GM11168 (cell line): ENCODE measurements around the gene ELAC1.

ENCODE experiments used
- in situ Hi-C: fragments of 300-500 bp; cut with MboI; formaldehyde crosslinking; loops from one replicate; pipeline ENCODE4 v1.12.0; 2022; ENCODE audit warnings: low sequenced_read_pairs; ENCODE audit not compliant: unreplicated experiment

Gene ELAC1

GRCh38 chr18:51012441-51012840, 44.6 kb downstream of the ELAC1 start:
- in situ Hi-C loops = no loop called here

- in situ Hi-C loops = no loop called here
These were observed 45.4 kb downstream of the ELAC1 start for GRCh38 chr18:51013259-51013658.

- in situ Hi-C loops = no loop called here
These were observed 49.5 kb downstream of the ELAC1 start for GRCh38 chr18:51017140-51017879.

- in situ Hi-C loops = no loop called here
These were observed 52.7 kb downstream of the ELAC1 start for GRCh38 chr18:51020536-51020935.

GRCh38 chr18:51021226-51021965, 53.6 kb downstream of the ELAC1 start:
- in situ Hi-C loops = no loop called here

- in situ Hi-C loops = no loop called here
These were observed 57.7 kb downstream of the ELAC1 start for GRCh38 chr18:51025512-51025911.

- in situ Hi-C loops = no loop called here
These were observed 60.5 kb downstream of the ELAC1 start for GRCh38 chr18:51028201-51028805.

GRCh38 chr18:51029378-51029693, 61.5 kb downstream of the ELAC1 start:
- in situ Hi-C loops = no loop called here

GRCh38 chr18:51029694-51030536, 62.1 kb downstream of the ELAC1 start, which contains the start of gene SMAD4:
Gene SMAD4, plus strand, starts transcription at chr18:51030213. Its CDS starts 16,834 bp downstream, at chr18:51047047.
- in situ Hi-C loops = no loop called here

GRCh38 chr18:51030537-51031258, 62.9 kb downstream of the ELAC1 start:
- in situ Hi-C loops = no loop called here

- in situ Hi-C loops = no loop called here
These were observed 64.4 kb downstream of the ELAC1 start for GRCh38 chr18:51032193-51032592.

- in situ Hi-C loops = no loop called here
These were observed 69.4 kb downstream of the ELAC1 start for GRCh38 chr18:51037230-51037629.
